Measurements from ENCODE around the gene GABRB3. TPM values are rescaled to one million over a fixed set of nuclear protein-coding genes. Genes with fewer than 3 reads are reported as not detected.

Gene GABRB3
- total RNA-seq, 1 experiment from 2014 or later, result 0.13 TPM

GRCh38 chr15:26615188-26615926 is 157.5 kb downstream of the GABRB3 start:
- H3K36me3 ChIP-seq (ENCODE audit: control insufficient read depth, insufficient read depth, low read length), result no peaks in the 10 kb centered on the region
- ATAC-seq (no peak), DNase-seq (ENCODE audit: low read depth, low spot score) (no peak)
- no peaks in the 10 kb centered on the region for H3K4me1 ChIP-seq (ENCODE audit: control insufficient read depth, insufficient read depth, low read length)
- no peaks in the 10 kb centered on the region for H3K27me3 ChIP-seq (ENCODE audit: control insufficient read depth, insufficient read depth, low read length)
- 0 out of 2 replicates have a peak, but pooled peaks cover 4% of the 10 kb centered on the region for H3K9me3 ChIP-seq (ENCODE audit: control insufficient read depth, insufficient read depth, low read depth, low read length)
- ChIA-PET CTCF (no interaction called here), POLR2A (no interaction called here)
- intact Hi-C loops (cut with micrococcal nuclease; ENCODE audit: unreplicated experiment) (no loop called here), in situ Hi-C loops (cut with HindIII; ENCODE audit: low pct_unique_long_range_greater_than_20kb, low sequenced_read_pairs) (no loop called here)
- BruUV-seq (replicated peaks), result no TSS peak
- no peak overlapping the region for H3K4me3 ChIP-seq (ENCODE audit: low read depth in 2 of 2, low read length in 2 of 2)
- no peak overlapping the region for H3K27ac ChIP-seq (ENCODE audit: low read length)
- no peak for TF ChIP-seq POLR2AphosphoS5 (IDR thresholded peaks at IDR 0.05; ENCODE audit: low read depth, low read length)
- TF ChIP-seq CTCF (IDR thresholded peaks at IDR 0.05), result no peak
- no peak for TF ChIP-seq SIN3A (IDR thresholded peaks at IDR 0.05; ENCODE audit: borderline replicate concordance, insufficient read depth, low read depth, low read length)
- TF ChIP-seq TCF7L2 (IDR thresholded peaks at IDR 0.05; ENCODE audit: low read depth, low read length), result no peak
- TF ChIP-seq REST (IDR thresholded peaks at IDR 0.05; ENCODE audit: insufficient read depth in 1 of 2, low read depth in 2 of 2, low read length in 1 of 2), result no peak

GRCh38 chr15:26614734-26615133 is 158.1 kb downstream of the GABRB3 start:
- intact Hi-C loops (cut with micrococcal nuclease; ENCODE audit: unreplicated experiment) (no loop called here), in situ Hi-C loops (cut with HindIII; ENCODE audit: low pct_unique_long_range_greater_than_20kb, low sequenced_read_pairs) (no loop called here)
- Histone ChIP-seq H3K9me3 (ENCODE audit: control insufficient read depth, insufficient read depth, low read depth, low read length) (0 out of 2 replicates have a peak, but pooled peaks cover 4% of the 10 kb centered on the region), H3K27me3 (ENCODE audit: control insufficient read depth, insufficient read depth, low read length) (no peaks in the 10 kb centered on the region), H3K36me3 (ENCODE audit: control insufficient read depth, insufficient read depth, low read length) (no peaks in the 10 kb centered on the region), H3K4me3 (ENCODE audit: low read depth in 2 of 2, low read length in 2 of 2) (no peak overlapping the region), H3K27ac (ENCODE audit: low read length) (no peak overlapping the region), H3K4me1 (ENCODE audit: control insufficient read depth, insufficient read depth, low read length) (no peaks in the 10 kb centered on the region)
- POLR2A ChIA-PET, result no interaction called here
- ATAC-seq (no peak), DNase-seq (ENCODE audit: low read depth, low spot score) (no peak)
- CTCF ChIA-PET, result no interaction called here
- TF ChIP-seq CTCF (IDR thresholded peaks at IDR 0.05) (no peak), REST (IDR thresholded peaks at IDR 0.05; ENCODE audit: insufficient read depth in 1 of 2, low read depth in 2 of 2, low read length in 1 of 2) (no peak), POLR2AphosphoS5 (IDR thresholded peaks at IDR 0.05; ENCODE audit: low read depth, low read length) (no peak), TCF7L2 (IDR thresholded peaks at IDR 0.05; ENCODE audit: low read depth, low read length) (no peak), SIN3A (IDR thresholded peaks at IDR 0.05; ENCODE audit: borderline replicate concordance, insufficient read depth, low read depth, low read length) (no peak)
- no TSS peak for BruUV-seq (replicated peaks)

All from Panc1 (cell line).